NCI-H2196 treated with DMSO at 0.1 percent for 48 hours (cell line): ENCODE measurements around the gene PINLYP.

ENCODE experiments used
- DNase-seq: peaks from one replicate; lab custom pipeline; 2025; ENCODE audit not compliant: unreplicated experiment; lab: John Stamatoyannopoulos, UW

Gene PINLYP

DNA sequence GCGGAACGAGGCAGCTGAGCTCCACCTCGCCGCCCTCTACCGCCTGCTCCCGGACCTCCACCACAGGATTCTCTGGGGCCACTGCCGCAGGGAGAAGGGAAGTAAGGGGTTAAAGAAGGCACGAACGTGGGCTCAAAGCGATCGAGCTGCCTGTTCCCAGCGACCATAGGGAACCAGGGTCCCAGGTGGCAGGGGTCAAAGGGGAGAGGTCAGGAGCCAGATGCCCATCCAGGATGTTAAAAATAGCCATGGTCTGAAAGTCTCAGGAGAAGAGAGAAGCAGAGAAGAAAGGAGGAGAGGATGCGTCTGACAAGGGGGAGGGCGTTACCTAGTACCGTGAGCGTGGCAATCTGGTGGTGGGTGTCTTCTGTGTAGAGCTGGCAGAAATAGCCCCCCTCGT, 51.2 kb downstream of the PINLYP start:
- no peak for DNase-seq

DNA sequence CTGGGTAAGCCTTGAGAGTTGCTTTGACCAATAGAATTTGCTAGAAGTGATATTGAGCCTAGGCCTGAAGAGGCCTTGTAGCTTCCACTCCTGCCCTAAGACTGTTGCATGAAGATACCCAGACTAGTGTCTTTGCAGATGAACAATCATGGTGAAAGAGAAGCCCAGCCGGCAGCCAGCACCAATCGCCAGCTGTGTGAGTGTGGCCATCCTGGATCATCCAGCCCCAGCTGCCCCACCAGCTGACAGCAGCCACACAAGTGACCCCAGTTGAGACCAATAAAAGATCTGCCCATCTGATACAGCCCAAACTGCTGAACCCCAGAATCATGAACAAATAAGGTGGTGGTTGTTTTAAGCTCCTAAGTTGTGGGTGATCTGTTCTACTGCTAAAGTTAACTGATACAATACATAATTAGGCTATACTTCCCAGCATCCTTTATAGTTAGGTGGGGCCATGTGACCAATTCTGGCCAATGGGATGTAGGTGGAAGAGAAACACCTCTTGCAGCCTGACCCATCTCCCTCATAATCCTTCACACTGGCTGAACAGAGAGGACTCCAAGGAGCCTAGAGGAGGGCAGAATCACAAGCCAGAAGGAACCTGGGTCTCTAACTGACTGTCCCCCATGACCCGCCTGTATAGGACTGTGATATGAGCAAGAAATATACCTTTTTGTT, 53.2 kb downstream of the PINLYP start:
- no peak for DNase-seq

DNA sequence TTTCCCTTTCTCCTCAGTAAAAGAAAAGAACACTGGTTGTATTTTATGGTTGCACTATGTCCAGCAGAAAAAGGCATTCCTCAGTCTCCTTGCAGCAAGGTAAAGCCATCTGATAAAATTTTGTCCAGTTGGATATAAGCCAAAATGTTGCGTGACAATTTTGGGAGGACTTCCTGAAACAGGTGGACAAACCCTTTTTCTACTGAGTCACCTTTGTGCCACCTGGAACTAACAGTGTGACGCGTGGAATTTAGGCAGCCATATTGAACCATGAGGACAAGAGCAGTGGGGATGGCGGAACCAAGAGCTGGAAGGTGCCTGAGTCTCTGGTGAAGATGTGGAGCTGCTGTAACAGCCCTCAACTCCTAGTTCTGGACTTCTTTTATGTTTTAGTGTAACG, 55.9 kb downstream of the PINLYP start:
- no peak for DNase-seq
